MCF 10A (cell line): ENCODE data around the gene NFATC1. TPM values are rescaled to one million over a fixed set of nuclear protein-coding genes. Genes with fewer than 3 reads are reported as not detected.

Source experiments
- BruUV-seq: library from RNA; stranded (reverse); fragments of 400-500 nt; replicated peaks from 2 replicates; lab custom pipeline; 2021; lab: Mats Ljungman, UMichigan
- CTCF ChIA-PET: fragments of 300-600 bp; sonication (Branson Sonifier 250); formaldehyde crosslinking; extraction: SDS; loops from one replicate; lab custom pipeline; 2021; ENCODE audit warnings: antibody characterized with exemption, inconsistent platforms; lab: Yijun Ruan, JAX
- POLR2A ChIA-PET: fragments of 300-600, 350-650 bp; sonication (Branson Sonifier 250); formaldehyde crosslinking; extraction: SDS; loops from one replicate; lab custom pipeline; 2020; ENCODE audit warnings: antibody characterized with exemption, inconsistent platforms; lab: Yijun Ruan, JAX
- DNase-seq: peaks from one replicate; pipeline ENCODE4 v3.0.0-alpha.2; 2018; ENCODE audit not compliant: unreplicated experiment
- H3K27ac Mint-ChIP-seq: one replicate; pipeline ENCODE4 v1.8.0; 2022; ENCODE audit warnings: mild to moderate bottlenecking, low read depth, mixed read lengths; ENCODE audit not compliant: unreplicated experiment
- H3K27me3 Mint-ChIP-seq: one replicate; pipeline ENCODE4 v1.8.0; 2022; ENCODE audit warnings: mixed read lengths; ENCODE audit not compliant: insufficient read depth, unreplicated experiment
- H3K36me3 Mint-ChIP-seq: one replicate; pipeline ENCODE4 v1.8.0; 2022; ENCODE audit warnings: mild to moderate bottlenecking, moderate library complexity, mixed read lengths; ENCODE audit not compliant: insufficient read depth, unreplicated experiment
- H3K4me1 Mint-ChIP-seq: one replicate; pipeline ENCODE4 v1.8.0; 2022; ENCODE audit warnings: mixed read lengths; ENCODE audit not compliant: insufficient read depth, unreplicated experiment
- H3K4me3 Mint-ChIP-seq: one replicate; pipeline ENCODE4 v1.8.0; 2022; ENCODE audit warnings: mild to moderate bottlenecking, moderate library complexity, mixed read lengths; ENCODE audit not compliant: unreplicated experiment
- H3K9me3 Mint-ChIP-seq: one replicate; pipeline ENCODE4 v1.8.0; 2022; ENCODE audit warnings: mixed read lengths; ENCODE audit not compliant: unreplicated experiment
- CTCF ChIP-seq: fragments of 200-600 bp; IDR thresholded peaks from one replicate; pipeline ENCODE4 v1.8.0; 2022; ENCODE audit warnings: antibody characterized with exemption, mild to moderate bottlenecking; ENCODE audit not compliant: unreplicated experiment
- intact Hi-C: fragments of 100-400 bp; cut with micrococcal nuclease; formaldehyde crosslinking; loops from 2 replicates; pipeline ENCODE4 v1.14.1; 2022
- total RNA-seq: library from RNA; stranded (reverse); gene quantifications from 2 replicates; pipeline ENCODE4 v1.2.3, GENCODE V29; 2022

The NFATC1 gene
- total RNA-seq, 1 experiment from 2014 or later: 2.0 TPM

- Mint-ChIP-seq H3K4me1 (no peaks in the 10 kb centered on the region), H3K9me3 (no peaks in the 10 kb centered on the region), H3K27ac (no peak overlapping the region), H3K27me3 (no peaks in the 10 kb centered on the region), H3K36me3 (no peaks in the 10 kb centered on the region), H3K4me3 (no peak overlapping the region)
- no peak for TF ChIP-seq CTCF
- ChIA-PET POLR2A (no interaction called here), CTCF (no interaction called here)
- DNase-seq: no peak
- intact Hi-C loops: no loop called here
- BruUV-seq: no TSS peak
Observed at GRCh38 chr18:79548621-79548985, 152.9 kb downstream of the NFATC1 start.

- no TSS peak for BruUV-seq
- Mint-ChIP-seq H3K4me3 (no peak overlapping the region), H3K27ac (no peak overlapping the region), H3K36me3 (no peaks in the 10 kb centered on the region), H3K27me3 (no peaks in the 10 kb centered on the region), H3K9me3 (no peaks in the 10 kb centered on the region), H3K4me1 (no peaks in the 10 kb centered on the region)
- no peak for TF ChIP-seq CTCF
- ChIA-PET CTCF (no interaction called here), POLR2A (no interaction called here)
- no peak for DNase-seq
- intact Hi-C loops: no loop called here
Observed at GRCh38 chr18:79548986-79549637, 153.4 kb downstream of the NFATC1 start.

- intact Hi-C loops: no loop called here
- TF ChIP-seq CTCF: no peak
- Mint-ChIP-seq H3K4me3 (no peak overlapping the region), H3K36me3 (no peaks in the 10 kb centered on the region), H3K9me3 (no peaks in the 10 kb centered on the region), H3K4me1 (no peaks in the 10 kb centered on the region), H3K27ac (no peak overlapping the region), H3K27me3 (no peaks in the 10 kb centered on the region)
- no peak for DNase-seq
- BruUV-seq: no TSS peak
- CTCF ChIA-PET: no interaction called here
- POLR2A ChIA-PET: no interaction called here
Observed at GRCh38 chr18:79549638-79550000, 153.9 kb downstream of the NFATC1 start.

- H3K9me3 Mint-ChIP-seq: no peaks in the 10 kb centered on the region
- H3K4me1 Mint-ChIP-seq: no peaks in the 10 kb centered on the region
- BruUV-seq: no TSS peak
- no peak overlapping the region for H3K4me3 Mint-ChIP-seq
- ChIA-PET CTCF (interaction anchor here (0.6 kb wide), 2 partner anchors 24 to 606 kb away, joined by 3 read pairs; no protein-coding TSS in a partner anchor), POLR2A (no interaction called here)
- no peaks in the 10 kb centered on the region for H3K36me3 Mint-ChIP-seq
- H3K27me3 Mint-ChIP-seq: no peaks in the 10 kb centered on the region
- H3K27ac Mint-ChIP-seq: no peak overlapping the region
- DNase-seq: no peak
- TF ChIP-seq CTCF: no peak
- intact Hi-C loops: no loop called here
Observed at GRCh38 chr18:79552140-79552631, 156.5 kb downstream of the NFATC1 start.
